Subcutaneous abdominal adipose tissue (tissue), 5 donors: ENCODE data around the gene WDR4.
"Not testable (repeated sequence)": the region's sequence is repeated elsewhere in the genome, so short reads cannot be mapped to it uniquely, and the experiment has no call there.

Experiments
- H3K27ac ChIP-seq: one replicate; pipeline ENCODE4 v1.7.0; 2013; ENCODE audit warnings: low read depth, mild to moderate bottlenecking, inconsistent platforms, low read length, moderate library complexity
- H3K27me3 ChIP-seq, 5 donors: one replicate each; pipeline ENCODE4 v1.7.0; 2013; ENCODE audit warnings: low read length in 5 of 5, inconsistent platforms in 1 of 5; ENCODE audit not compliant: control insufficient read depth in 5 of 5, insufficient read depth in 4 of 5
- H3K36me3 ChIP-seq, 5 donors: one replicate each; pipeline ENCODE4 v1.7.0; 2013; ENCODE audit warnings: low read length in 5 of 5; ENCODE audit not compliant: control insufficient read depth in 5 of 5, insufficient read depth in 5 of 5
- H3K4me1 ChIP-seq, 5 donors: one replicate each; pipeline ENCODE4 v1.7.0; 2013; ENCODE audit warnings: low read length in 5 of 5, mild to moderate bottlenecking in 3 of 5, moderate library complexity in 1 of 5; ENCODE audit not compliant: control insufficient read depth in 5 of 5, insufficient read depth in 5 of 5
- H3K4me3 ChIP-seq, 5 donors: one replicate each; pipeline ENCODE4 v1.7.0; 2013; ENCODE audit warnings: low read length in 5 of 5, low read depth in 1 of 5
- H3K9ac ChIP-seq, 5 donors: one replicate each; pipeline ENCODE4 v1.7.0; 2013; ENCODE audit warnings: low read length in 5 of 5, mild to moderate bottlenecking in 4 of 5, moderate library complexity in 3 of 5
- H3K9me3 ChIP-seq, 5 donors: one replicate each; pipeline ENCODE4 v1.7.0; 2013; ENCODE audit warnings: low read length in 5 of 5; ENCODE audit not compliant: control insufficient read depth in 5 of 5
- donor health status: healthy.
- donor health status: healthy.
- donor health status: healthy.
- donor health status: healthy.
- donor health status: healthy.

Gene WDR4, protein sequence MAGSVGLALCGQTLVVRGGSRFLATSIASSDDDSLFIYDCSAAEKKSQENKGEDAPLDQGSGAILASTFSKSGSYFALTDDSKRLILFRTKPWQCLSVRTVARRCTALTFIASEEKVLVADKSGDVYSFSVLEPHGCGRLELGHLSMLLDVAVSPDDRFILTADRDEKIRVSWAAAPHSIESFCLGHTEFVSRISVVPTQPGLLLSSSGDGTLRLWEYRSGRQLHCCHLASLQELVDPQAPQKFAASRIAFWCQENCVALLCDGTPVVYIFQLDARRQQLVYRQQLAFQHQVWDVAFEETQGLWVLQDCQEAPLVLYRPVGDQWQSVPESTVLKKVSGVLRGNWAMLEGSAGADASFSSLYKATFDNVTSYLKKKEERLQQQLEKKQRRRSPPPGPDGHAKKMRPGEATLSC

GRCh38 chr21:42878993-42879787 is at the start of gene WDR4:
WDR4 (minus strand) TSS chr21:42879539; CDS start chr21:42879495, 44 bp downstream.
- Histone ChIP-seq H3K36me3 (peaks cover 0 to 12% (median 8%) of the 10 kb centered on the region in 5 donors), H3K4me3 (peak within 1 kb of the TSS; percentile 77 to 100 (median 93)), H3K9ac (peak within 1 kb of the TSS; percentile 84 to 93 (median 91)), H3K9me3 (no peaks in the 10 kb centered on the region), H3K27ac (peak within 1 kb of the TSS; percentile 92), H3K27me3 (no peaks in the 10 kb centered on the region), H3K4me1 (peaks cover 2 to 22% (median 18%) of the 10 kb centered on the region in 5 donors)

DNA sequence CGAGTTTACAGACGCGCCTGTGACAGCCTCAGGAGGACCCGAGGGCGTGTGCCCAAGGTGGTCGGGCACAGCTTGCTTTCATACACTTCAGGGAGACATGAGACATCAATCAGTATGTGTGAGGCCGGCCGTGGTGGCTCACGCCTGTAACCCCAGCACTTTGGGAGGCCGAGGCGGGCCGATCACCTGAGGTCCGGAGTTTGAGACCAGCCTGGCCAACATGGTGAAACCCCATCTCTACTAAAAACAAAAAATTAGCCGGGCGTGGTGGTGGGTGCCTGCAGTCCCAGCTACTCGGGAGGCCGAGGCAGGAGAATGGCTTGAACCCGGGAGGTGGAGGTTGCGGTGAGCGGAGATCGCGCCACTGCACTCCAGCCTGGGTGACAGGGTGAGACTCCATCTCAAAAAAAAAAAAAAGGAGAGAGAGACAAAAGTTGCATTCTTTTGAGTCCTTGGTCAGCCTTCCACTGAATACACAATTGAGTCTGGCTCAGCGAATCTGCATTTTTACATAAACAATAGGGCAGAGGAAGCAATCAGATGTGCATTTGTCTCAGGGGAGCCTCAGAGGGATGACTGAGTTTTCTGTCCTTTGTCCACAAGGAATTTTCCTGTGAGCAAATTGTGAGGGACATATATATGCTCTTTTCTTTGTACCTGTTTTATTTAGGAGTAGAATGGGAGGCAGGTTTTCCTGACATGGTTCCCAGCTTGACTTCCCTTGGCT is 48.3 kb upstream of the WDR4 start:
- not testable (repeated sequence) for H3K9me3 ChIP-seq, H3K4me1 ChIP-seq, H3K4me3 ChIP-seq, H3K9ac ChIP-seq, H3K27ac ChIP-seq, H3K27me3 ChIP-seq, H3K36me3 ChIP-seq

DNA sequence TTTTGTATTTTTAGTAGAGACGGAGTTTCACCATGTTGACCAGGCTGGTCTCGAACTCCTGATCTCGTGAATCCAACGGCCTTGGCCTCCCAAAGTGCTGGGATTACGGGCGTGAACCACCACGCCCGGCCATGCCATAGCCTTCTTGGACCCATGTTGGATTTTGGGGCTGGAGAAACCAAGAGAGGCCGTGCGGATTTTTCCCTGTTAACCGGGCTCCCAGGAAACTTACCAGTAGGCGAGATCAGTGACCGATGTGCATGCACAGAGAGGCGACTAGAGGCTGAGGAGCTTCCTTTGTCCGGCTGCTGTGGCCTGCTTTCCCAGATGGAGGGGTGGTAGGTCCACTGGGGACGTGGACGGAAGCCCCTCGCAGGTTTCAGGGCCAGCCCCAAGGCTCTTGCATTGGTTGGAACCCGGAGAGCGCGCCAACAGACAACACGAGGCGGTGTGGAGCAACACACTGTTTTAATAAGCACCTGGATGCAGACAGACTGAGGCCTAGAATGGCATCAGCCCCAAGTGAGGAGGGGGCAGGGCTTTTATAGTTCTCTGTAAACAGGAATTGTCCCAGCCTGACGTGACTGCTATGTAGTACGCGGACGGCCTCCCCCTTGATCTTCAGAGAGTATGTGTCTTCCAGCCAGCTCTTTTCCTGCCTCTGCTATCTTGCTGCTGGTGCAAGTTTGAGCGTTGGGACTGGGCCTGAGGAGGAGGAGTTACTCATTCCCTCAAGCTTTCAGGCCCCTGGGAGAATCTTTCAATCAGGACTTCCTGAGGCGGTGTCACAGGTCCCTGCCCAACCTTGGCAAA is 46.0 kb upstream of the WDR4 start, which contains the start of gene ERVH48-1:
ERVH48-1 (minus strand) TSS at position 517 of the 813 bp plus-strand sequence. CDS start 6,624 bp downstream, outside the sequence.
- Histone ChIP-seq H3K36me3 (no peaks in the 10 kb centered on the region), H3K4me3 (no peak within 1 kb of the TSS), H3K4me1 (peaks cover 0 to 9% (median 5%) of the 10 kb centered on the region in 5 donors), H3K9ac (no peak within 1 kb of the TSS), H3K9me3 (no peaks in the 10 kb centered on the region), H3K27me3 (no peaks in the 10 kb centered on the region), H3K27ac (no peak within 1 kb of the TSS)

DNA sequence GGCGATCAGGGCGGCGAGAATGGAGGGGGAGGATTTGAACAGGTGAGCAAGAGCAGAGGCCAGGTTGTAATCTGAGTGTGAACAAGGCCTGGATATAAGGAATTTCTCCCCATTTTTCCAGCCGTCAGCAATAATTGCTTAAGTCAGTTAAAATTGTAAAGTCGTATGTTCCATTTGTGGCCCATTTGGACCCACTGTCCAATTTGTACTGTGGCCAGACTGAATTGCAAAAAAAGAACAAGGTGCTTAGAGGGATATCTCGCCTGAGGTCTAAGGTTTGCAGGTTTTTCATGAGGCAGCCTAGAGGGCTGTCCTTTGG is 45.1 kb upstream of the WDR4 start:
- H3K27me3 ChIP-seq, result no peaks in the 10 kb centered on the region
- no peak overlapping the region for H3K27ac ChIP-seq
- no peaks in the 10 kb centered on the region for H3K36me3 ChIP-seq
- no peaks in the 10 kb centered on the region for H3K9me3 ChIP-seq
- peak overlapping the region in 3 of 5 donors; percentile 30 to 44 (median 37) for H3K4me3 ChIP-seq
- no peak overlapping the region for H3K9ac ChIP-seq
- peaks cover 0 to 9% (median 5%) of the 10 kb centered on the region in 5 donors for H3K4me1 ChIP-seq

DNA sequence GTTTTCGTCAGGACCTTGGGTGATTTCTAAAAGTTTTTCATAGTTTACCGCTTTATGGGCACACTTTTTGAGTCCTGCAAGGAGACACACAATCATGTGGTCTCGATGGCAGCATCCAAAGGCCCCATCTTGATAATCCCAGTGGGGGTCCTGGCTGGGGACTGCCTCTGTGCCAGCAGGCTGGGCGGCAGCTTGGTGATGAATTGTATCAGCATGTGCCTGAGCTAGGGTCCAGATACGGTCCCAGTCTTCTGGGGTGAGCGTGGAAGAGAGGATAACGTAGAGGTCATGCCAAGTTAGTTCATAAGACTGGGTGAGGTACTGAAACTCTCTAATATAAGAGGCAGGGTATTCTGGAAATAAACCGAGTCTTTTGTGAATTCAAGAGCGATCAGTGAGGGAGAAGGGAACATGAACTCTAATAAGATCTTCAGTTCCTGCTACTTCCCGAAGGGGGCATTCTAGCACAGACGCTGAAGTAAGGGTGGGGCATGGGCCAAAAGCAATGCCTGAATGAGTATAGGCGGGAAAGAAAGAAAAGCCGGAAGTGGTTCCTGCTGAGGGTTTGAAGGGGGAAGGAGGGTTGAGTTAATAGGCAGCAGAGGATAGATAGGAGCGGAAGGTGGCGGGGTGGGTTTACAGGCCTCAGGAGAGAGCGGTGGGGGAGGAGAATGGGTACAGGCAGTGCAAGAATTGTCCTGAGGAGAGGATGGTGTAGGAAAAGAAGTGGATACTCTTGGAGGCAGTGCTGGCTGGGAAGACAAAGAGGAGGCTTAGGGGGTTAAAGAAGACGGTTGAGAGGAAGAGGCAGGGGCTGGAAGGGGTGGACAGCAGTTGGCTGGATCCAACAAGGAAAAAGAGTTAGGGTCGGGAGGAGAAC is 44.5 kb upstream of the WDR4 start:
- H3K27me3 ChIP-seq, result no peaks in the 10 kb centered on the region
- H3K9me3 ChIP-seq, result no peaks in the 10 kb centered on the region
- no peak overlapping the region for H3K27ac ChIP-seq
- H3K36me3 ChIP-seq, result no peaks in the 10 kb centered on the region
- H3K9ac ChIP-seq, result peak overlapping the region in 1 of 5 donors; percentile 59
- H3K4me1 ChIP-seq, result peaks cover 0 to 9% (median 5%) of the 10 kb centered on the region in 5 donors
- H3K4me3 ChIP-seq, result peak overlapping the region in 4 of 5 donors; percentile 30 to 44 (median 38)

- Histone ChIP-seq H3K4me1 (peaks cover 0 to 9% (median 5%) of the 10 kb centered on the region in 5 donors), H3K4me3 (no peak overlapping the region), H3K27ac (no peak overlapping the region), H3K9me3 (no peaks in the 10 kb centered on the region), H3K27me3 (no peaks in the 10 kb centered on the region), H3K36me3 (no peaks in the 10 kb centered on the region), H3K9ac (no peak overlapping the region)
These were observed 43.6 kb upstream of the WDR4 start for GRCh38 chr21:42922918-42923317.

GRCh38 chr21:42921927-42922326 is 42.6 kb upstream of the WDR4 start:
- Histone ChIP-seq H3K36me3 (no peaks in the 10 kb centered on the region), H3K4me1 (peaks cover 0 to 9% (median 5%) of the 10 kb centered on the region in 5 donors), H3K27ac (no peak overlapping the region), H3K27me3 (no peaks in the 10 kb centered on the region), H3K4me3 (no peak overlapping the region), H3K9ac (no peak overlapping the region), H3K9me3 (no peaks in the 10 kb centered on the region)

GRCh38 chr21:42918291-42918690 is 39.0 kb upstream of the WDR4 start:
- H3K27ac ChIP-seq, result no peak overlapping the region
- H3K4me3 ChIP-seq, result no peak overlapping the region
- no peaks in the 10 kb centered on the region for H3K4me1 ChIP-seq
- H3K9ac ChIP-seq, result no peak overlapping the region
- no peaks in the 10 kb centered on the region for H3K27me3 ChIP-seq
- H3K36me3 ChIP-seq, result peaks cover 0 to 4% (median under 1%) of the 10 kb centered on the region in 5 donors
- no peaks in the 10 kb centered on the region for H3K9me3 ChIP-seq
